Right ventricle myocardium superior (tissue), 1 donor: ENCODE results near the gene MRPL34. TPM values are rescaled to one million over a fixed set of nuclear protein-coding genes. Genes with fewer than 3 reads are reported as not detected.

Experiments
- ATAC-seq: fragments of 200-7000 bp; cut with Tn5 transposase; one replicate; pipeline ENCODE4 v1.9.1; 2020; ENCODE audit warnings: mild to moderate bottlenecking; ENCODE audit not compliant: poor library complexity
- DNase-seq: peaks from one replicate; pipeline ENCODE4 v3.0.0-alpha.2; 2020
- intact Hi-C: fragments of 100-400 bp; cut with DNase I; formaldehyde crosslinking; loops from one replicate; pipeline ENCODE4 v1.11.2; 2022
- total RNA-seq: library from RNA; stranded (reverse); fragmentation: NEBNext Ultra II Directional; extraction: Animal tissue kit (Norgen Biotek cat#: 25700); gene quantifications from one replicate; pipeline ENCODE4 v1.2.1, GENCODE V29; 2021
- donor health status: DM: no; HTN: yes; CAD: no; lungs with severe emphysema.

MRPL34 gene
- total RNA-seq, 1 donor from 2014 or later: 224 TPM

- no peak for ATAC-seq
- intact Hi-C loops: no loop called here
- no peak for DNase-seq
Observed at GRCh38 chr19:17304386-17305215, 1.1 kb upstream of the MRPL34 start.

GRCh38 chr19:17305216-17305516, 506 bp upstream of the MRPL34 start:
- DNase-seq (no peak), ATAC-seq (no peak)
- intact Hi-C loops: no loop called here

GRCh38 chr19:17306285-17306714, 628 bp downstream of the MRPL34 start:
- intact Hi-C loops: no loop called here

DNA sequence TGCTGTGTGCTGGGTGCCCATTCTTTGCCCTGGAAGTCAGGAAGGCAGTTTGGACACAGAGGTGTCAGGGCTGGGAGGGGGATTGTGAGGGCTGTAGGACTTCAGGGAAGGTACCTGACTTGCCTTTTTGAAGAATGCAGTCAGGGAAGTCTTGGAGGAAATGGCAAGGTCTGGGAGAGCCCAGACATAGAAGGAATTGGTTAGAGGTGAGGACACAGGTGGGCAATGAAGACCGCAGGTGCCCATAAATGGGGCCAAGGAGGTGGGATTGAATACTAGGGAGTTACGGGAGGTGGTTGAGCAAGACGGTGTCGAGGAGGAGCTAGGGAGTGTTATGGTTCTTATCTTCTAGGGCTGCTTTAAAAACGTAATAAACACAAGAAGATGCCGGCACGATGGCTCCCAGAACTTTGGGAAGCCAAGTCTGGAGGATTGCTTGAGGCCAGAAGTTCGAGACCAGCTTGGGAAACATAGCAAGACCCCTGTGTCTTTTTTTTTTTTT, 2.3 kb downstream of the MRPL34 start:
- intact Hi-C loops: no loop called here
- ATAC-seq (no peak), DNase-seq (no peak)

More at GRCh38 chr19:17306285-17306714, 628 bp downstream of the MRPL34 start:
- no peak for DNase-seq
- ATAC-seq: no peak

DNA sequence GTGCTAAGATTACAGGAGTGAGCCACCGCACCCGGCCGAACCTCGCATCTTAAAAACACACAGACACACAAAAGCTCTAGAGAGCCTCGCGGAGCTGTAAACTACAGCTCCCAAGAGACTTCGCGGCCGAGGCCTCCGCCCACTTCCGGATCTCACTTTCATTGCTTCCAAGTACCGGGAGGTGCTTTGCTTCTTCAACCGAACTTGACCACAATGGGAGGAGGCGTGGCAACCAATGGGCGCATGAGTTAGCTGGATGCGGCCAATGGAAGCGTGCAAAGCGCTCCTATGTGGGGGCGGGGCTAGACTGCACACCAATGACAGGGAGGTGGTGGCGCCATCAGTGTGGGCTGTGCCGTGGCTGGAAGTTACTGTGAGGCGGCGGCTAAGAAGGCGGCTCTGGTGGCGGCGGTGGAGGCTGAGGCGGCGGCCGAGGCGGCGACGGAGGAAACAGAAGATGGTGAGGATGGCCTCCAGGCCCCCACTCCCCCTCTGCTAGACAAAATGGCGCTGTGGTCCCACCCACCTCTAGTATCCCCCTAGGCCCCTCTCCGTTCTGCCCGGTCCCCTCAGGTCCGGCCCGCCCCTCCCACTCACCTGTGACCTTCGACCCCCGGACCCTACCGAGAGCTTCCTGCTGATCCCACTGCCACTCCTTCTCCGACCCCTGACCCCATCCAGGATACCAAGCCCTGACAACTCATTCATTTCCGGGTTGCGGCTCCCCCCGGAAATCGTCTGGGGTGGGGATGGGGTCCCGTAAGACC, 3.7 kb downstream of the MRPL34 start, which contains the start of gene DDA1:
TSS of gene DDA1 (plus strand) at position 366 of the 767 bp plus-strand sequence. CDS start at position 458, 92 bp downstream.
- ATAC-seq (peak; percentile 85), DNase-seq (peak; percentile 100)
- intact Hi-C loops: no loop called here

DNA sequence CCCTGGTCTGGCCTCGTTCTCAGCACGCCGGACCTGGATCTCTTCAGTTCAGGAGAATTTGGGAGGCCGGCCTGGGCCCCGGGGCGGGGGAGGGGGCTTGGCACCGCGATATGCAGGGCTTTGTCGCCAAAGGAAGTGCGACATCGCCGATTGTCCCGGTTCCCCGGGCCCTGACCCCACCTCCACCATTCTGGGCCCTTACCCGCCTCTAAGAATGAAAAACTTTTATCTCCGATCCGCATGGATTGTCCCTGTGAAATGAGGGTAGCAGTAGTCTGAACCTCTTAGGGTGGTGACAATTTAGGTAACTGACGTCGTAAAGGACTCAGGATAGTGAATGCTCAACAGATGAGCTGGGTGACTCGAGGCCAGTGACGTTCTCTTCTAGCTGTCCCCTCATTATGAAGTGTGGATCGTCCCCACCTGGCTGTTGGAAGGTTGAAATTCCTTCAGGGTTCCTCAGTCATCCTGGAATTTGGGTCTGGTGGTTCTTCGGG, 4.3 kb downstream of the MRPL34 start:
- intact Hi-C loops: no loop called here
- DNase-seq (no peak), ATAC-seq (no peak)

- intact Hi-C loops: no loop called here
- DNase-seq (no peak), ATAC-seq (no peak)
Observed at GRCh38 chr19:17311455-17312188, 6.0 kb downstream of the MRPL34 start.

GRCh38 chr19:17312189-17313113, 6.8 kb downstream of the MRPL34 start:
- no peak for DNase-seq
- no peak for ATAC-seq
- intact Hi-C loops: no loop called here

- ATAC-seq: no peak
- intact Hi-C loops: no loop called here
- DNase-seq: no peak
Observed at GRCh38 chr19:17314007-17314593, 8.4 kb downstream of the MRPL34 start.

DNA sequence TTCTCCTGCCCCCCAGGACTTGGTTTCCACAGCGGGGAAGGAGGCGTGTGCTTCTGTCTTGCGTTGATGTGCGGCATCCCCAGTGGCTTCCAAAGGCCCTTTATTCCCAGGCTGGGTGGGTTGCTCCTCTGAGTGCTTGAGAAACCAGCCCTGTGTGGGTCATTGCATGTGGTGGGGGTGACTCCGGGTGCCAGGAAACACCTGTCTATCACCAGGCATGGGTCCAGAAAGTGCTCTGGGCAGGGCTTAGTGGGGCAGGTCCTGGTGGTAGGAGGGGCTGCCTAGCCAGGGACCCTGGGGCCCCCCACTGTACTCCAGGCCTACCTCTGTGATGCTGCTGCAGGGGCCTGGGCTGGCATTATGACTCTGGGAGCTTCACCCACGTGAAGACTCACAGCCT, 13.3 kb downstream of the MRPL34 start:
- ATAC-seq (no peak), DNase-seq (no peak)
- intact Hi-C loops: no loop called here

- intact Hi-C loops: no loop called here
- ATAC-seq (no peak), DNase-seq (no peak)
Observed at GRCh38 chr19:17319473-17320238, 14.0 kb downstream of the MRPL34 start.

DNA sequence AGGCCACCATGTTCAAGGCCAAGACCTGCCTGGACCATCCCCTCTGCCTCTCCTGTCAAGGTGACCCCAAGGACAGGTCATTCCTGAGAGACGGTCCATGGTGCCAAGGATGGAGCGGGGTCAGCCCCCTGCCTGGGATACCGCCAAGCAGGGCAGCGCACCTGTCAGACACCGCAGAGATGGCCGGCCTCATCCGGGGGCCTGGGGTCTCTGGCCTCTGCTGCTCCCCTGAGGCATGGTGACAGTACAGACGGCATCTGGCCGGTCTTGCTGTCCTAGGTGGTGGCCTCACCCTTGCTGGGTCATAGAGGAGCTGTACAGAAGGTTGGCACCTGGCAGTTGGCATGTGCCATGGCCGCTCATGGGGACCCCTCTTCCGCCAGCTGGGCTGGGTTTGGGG, 14.8 kb downstream of the MRPL34 start:
- no peak for ATAC-seq
- DNase-seq: no peak
- intact Hi-C loops: no loop called here

- ATAC-seq (no peak), DNase-seq (no peak)
- intact Hi-C loops: no loop called here
Observed at GRCh38 chr19:17321655-17322489, 16.2 kb downstream of the MRPL34 start.

DNA sequence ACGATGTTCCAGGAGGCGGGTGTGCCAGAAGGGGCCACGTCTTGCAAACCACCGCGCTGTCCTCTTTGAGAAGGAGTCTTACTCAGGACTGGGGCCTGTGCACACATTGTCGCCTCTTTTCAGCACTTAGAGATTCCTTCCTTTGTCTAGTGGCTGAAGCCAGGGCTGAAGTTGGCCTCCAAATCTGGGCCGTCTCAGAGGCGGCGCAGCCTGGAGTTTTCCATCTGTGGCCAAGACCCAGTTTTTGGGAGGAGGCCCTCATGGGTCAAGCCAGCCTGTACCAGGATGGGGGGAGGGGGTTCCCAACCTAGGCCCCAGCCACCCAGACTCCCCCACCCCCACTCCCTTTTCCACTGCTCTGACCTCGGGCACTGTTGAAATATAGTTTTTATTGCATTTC, 17.2 kb downstream of the MRPL34 start:
- DNase-seq: no peak
- no peak for ATAC-seq

GRCh38 chr19:17323300-17323963, 17.8 kb downstream of the MRPL34 start:
- DNase-seq: no peak
- ATAC-seq: no peak
- intact Hi-C loops: no loop called here

More for the DNA sequence above, 17.2 kb downstream of the MRPL34 start:
- intact Hi-C loops: no loop called here

DNA sequence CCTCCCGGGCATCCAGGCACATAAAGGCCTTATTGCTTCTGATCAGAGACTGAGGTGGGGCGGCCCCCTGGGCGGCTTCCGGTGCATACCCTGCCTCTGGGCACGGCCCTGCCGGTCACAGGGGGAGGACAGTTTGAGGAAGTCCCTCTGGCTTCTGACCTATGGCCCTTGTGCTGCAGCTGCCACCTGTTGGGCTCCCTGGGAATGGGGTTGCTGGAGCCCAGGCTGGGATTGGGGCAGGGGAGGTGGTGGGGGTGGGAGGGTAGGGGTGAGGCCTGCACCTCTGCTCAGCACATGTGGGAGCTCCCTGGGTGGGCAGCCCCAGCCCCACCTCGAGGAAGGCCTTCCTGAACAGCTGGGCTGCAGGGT, 18.3 kb downstream of the MRPL34 start:
- DNase-seq (no peak), ATAC-seq (no peak)
- intact Hi-C loops: no loop called here
